Smooth muscle cell of bladder (primary cell): ENCODE data around the gene ZNF121. TPM values are rescaled to one million over a fixed set of nuclear protein-coding genes. Genes with fewer than 3 reads are reported as not detected.

ENCODE experiments used
- total RNA-seq: library from RNA; depleted of rRNA; stranded (reverse); fragments of >200 nt; gene quantifications from 2 replicates; pipeline ENCODE4 v1.2.3, GENCODE V29; 2014

ZNF121 gene
- 33.7 and 34.2 TPM in 2 replicates for total RNA-seq

DNA sequence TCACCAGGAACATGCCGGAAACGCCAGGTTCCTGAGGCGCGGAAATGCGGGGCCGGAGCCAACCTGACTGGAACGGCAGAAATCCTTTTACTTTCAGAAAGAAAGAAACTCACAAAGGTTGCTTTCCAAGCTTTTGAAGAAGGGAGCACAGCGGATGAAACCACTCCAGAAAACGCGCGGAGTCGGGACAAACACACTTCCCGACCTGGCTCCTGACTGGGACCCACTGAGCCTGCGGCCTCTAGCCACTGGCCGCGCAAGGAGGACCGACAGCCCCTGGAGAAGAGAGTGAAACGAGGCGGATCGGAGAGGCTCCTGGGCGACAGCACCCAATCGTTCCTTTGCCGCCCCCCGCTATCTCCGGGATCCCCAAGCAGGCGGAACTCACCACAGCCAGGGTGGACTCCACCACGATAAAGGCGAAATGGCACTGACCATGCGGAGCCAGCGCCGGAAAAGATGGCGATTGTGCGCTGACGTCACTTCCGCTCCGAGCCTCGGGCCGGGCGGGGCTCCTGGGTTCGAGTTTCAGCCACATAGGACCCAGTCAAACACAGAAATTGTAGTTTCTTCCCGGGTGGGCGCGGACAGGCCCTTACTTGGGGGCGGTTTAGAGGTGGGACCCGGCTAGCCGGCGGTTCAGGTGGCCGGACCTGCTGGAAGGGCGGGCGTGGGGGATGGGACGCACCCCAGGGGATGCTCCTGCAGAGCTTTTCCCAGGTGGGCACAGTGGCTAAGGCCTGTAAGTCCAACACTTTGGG lies at the start of gene ZNF121:
ZNF121 (minus strand) TSS at position 432 of the 761 bp plus-strand sequence. CDS start 16,407 bp downstream, outside the sequence.

DNA sequence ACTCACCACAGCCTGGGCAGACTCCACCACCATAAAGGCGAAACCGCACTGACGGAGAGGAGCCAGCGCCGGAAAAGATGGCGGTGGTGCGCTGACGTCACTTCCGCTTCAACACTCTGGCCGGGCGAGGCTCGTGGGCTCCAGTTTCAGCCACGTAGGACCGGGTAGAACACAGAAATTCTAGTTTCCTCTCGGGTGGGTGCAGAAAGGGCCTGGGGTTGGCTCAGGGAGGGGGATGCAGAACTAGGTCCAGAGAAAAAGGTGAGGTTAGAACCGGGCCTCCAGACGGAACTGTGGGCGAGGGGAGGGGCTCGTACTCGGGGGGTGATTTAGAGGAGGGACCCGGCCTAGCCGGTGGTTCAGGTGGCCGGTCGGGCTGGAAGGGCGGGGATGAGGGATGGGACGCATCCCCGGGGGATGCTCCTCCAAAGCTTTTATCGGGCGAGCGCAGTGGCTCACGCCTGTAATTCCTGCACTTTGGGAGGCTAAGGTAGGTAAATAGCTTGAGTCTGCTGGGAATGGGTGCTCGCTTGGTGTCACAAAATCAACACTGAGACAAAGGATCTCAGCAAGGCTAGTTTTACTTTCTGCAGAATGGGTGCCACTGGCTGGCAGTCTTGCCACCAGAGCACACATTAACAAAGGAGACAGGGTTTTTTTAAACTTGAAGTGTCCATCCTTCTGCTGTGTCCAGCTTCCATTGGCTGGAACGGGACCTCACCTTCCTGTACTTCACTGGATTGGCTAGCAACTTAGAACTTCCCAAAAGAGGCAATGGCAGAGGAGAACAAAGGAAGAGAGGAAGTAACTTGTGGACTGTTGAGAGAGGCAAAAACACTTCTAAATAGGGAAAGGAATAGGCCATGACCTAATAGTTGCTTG lies 37.1 kb upstream of the ZNF121 start, which contains the start of gene ZNF561:
ZNF561 (minus strand) TSS at position 77 of the 882 bp plus-strand sequence. CDS start 1,776 bp downstream, outside the sequence.

DNA sequence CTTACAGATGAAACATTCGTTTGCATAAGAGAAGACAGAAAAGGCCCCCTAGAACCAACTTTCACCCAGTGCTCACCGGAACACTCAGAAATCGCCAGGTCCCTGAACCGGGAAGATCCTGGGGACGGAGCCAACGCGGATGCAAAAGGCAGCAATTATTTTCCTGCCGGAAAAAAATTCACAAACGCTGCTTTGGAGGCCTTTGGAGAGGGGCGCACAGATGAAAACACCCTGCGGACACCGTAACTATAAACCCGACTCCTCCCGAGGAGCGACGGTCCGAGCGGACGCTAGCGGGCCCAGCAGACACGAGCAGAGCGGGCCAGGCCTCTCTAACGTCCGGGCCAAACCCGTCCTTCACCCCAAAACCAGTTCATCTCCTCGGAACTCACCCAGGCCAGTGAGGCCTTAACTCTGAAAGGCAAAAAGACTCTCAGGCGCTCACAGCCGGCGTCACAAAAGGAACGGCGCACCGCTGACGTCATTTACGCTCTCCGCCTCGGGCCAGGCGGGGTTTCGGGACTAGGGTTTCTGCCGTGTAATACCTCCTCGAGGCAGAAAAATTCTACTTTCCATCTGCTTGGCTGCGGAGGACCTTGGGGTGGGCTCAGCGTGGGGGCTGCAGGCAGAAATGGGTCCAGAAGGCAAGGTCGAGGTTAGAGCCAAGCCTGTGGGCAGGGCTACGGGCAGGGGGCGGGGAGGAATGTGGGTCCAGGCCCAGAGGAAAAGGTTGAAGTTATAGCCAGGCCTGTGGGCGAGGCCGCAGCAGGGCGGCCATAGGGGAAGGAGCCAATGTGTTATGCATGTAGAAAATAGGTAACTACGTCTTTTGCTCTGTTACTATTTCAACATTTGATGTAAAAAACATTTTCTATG lies 45.9 kb downstream of the ZNF121 start, which contains the start of gene ZNF426:
ZNF426 (minus strand) TSS at position 463 of the 876 bp plus-strand sequence. CDS start 2,413 bp downstream, outside the sequence.

Other genes starting within 250 kb of the ZNF121 start
- gene ZNF177, start 221.5 kb downstream of the ZNF121 start, total RNA-seq = 1.2 and 1.4 TPM in 2 replicates
- 5.7 and 6.1 TPM in 2 replicates for gene ZNF266, start 148.9 kb downstream of the ZNF121 start, total RNA-seq
- 0.37 and 0.57 TPM in 2 replicates for gene ZNF560, start 85.9 kb downstream of the ZNF121 start, total RNA-seq
- 19.9 and 20.8 TPM in 2 replicates for gene ZNF426, start 45.9 kb downstream of the ZNF121 start, total RNA-seq
- gene ZNF561, start 36.7 kb upstream of the ZNF121 start, total RNA-seq = 26.6 and 33.3 TPM in 2 replicates
- 12.9 and 23.4 TPM in 2 replicates for gene ZNF562, start 90.6 kb upstream of the ZNF121 start, total RNA-seq
- 12.6 and 15.2 TPM in 2 replicates for gene ZNF846, start 184.2 kb upstream of the ZNF121 start, total RNA-seq
- gene FBXL12, start 234.6 kb upstream of the ZNF121 start, total RNA-seq = 12.9 and 16.5 TPM in 2 replicates
- 221 and 280 TPM in 2 replicates for gene UBL5, start 243.4 kb upstream of the ZNF121 start, total RNA-seq